Colonic mucosa (tissue), 4 donors: ENCODE results near the gene CLTC. TPM values are rescaled to one million over a fixed set of nuclear protein-coding genes. Genes with fewer than 3 reads are reported as not detected.

Experiments
- DNase-seq: peaks from one replicate; pipeline ENCODE4 v3.0.0-alpha.2; 2020
- H3K27ac ChIP-seq: fragments of 200-600 bp; one replicate; pipeline ENCODE4 v1.8.0; 2021
- H3K27me3 ChIP-seq: fragments of 200-600 bp; one replicate; pipeline ENCODE4 v1.8.0; 2021
- H3K36me3 ChIP-seq: fragments of 200-600 bp; one replicate; pipeline ENCODE4 v1.8.0; 2021
- H3K4me1 ChIP-seq: fragments of 200-600 bp; one replicate; pipeline ENCODE4 v1.8.0; 2021; ENCODE audit warnings: mild to moderate bottlenecking
- H3K4me3 ChIP-seq: fragments of 200-600 bp; one replicate; pipeline ENCODE4 v1.8.0; 2021
- H3K9ac ChIP-seq, 2 donors: one replicate each; pipeline ENCODE4 v1.7.0; 2013; ENCODE audit warnings: control low read depth in 2 of 2, low read depth in 2 of 2, low read length in 2 of 2
- H3K9me3 ChIP-seq: fragments of 200-600 bp; one replicate; pipeline ENCODE4 v1.8.0; 2021
- intact Hi-C: fragments of 100-400 bp; cut with DNase I; formaldehyde crosslinking; loops from one replicate; pipeline ENCODE4 v1.14.1; 2022
- total RNA-seq, 2 donors: library from RNA; stranded (reverse); fragmentation: NEBNext Ultra II Directional in 1 of 2; extraction: Animal tissue kit (Norgen Biotek cat#: 25700) in 1 of 2; gene quantifications; one replicate each; pipeline ENCODE4 v1.2.1, GENCODE V29; 2021
- TF ChIP-seq, protein P1 (sequence below): fragments of 200-600 bp; IDR thresholded peaks from one replicate; pipeline ENCODE4 v1.8.0; 2022; ENCODE audit warnings: antibody characterized with exemption, mild to moderate bottlenecking
- donor health status: healthy.
- donor health status: DM: no; HTN: no; CAD: no.
- donor health status: DM: no; HTN: no; CAD: no.

CLTC gene
- total RNA-seq, 2 donors from 2014 or later = 306 to 328 TPM

DNA sequence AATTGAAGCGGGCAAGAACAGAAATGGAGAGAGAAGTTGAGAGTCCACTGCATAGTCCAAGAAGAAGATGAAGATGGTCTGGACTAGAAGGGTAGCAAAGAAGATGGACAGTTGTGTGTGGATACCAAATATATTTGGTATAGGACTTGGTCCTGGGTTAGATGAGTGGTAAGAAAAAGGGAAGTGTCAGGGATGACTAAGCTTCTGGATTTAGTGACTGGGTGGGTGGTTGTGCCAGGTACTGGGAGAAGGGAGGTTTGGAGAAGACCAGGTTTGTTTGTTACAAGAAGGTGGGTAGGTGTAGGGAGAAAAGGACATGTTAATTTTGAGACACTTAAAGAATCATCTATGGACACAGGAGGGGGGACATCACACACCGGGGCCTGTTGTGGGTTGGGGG is 93.2 kb downstream of the CLTC start:
- no peak overlapping the region for H3K27ac ChIP-seq
- TF ChIP-seq, protein P1, sequence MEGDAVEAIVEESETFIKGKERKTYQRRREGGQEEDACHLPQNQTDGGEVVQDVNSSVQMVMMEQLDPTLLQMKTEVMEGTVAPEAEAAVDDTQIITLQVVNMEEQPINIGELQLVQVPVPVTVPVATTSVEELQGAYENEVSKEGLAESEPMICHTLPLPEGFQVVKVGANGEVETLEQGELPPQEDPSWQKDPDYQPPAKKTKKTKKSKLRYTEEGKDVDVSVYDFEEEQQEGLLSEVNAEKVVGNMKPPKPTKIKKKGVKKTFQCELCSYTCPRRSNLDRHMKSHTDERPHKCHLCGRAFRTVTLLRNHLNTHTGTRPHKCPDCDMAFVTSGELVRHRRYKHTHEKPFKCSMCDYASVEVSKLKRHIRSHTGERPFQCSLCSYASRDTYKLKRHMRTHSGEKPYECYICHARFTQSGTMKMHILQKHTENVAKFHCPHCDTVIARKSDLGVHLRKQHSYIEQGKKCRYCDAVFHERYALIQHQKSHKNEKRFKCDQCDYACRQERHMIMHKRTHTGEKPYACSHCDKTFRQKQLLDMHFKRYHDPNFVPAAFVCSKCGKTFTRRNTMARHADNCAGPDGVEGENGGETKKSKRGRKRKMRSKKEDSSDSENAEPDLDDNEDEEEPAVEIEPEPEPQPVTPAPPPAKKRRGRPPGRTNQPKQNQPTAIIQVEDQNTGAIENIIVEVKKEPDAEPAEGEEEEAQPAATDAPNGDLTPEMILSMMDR = no peak
- H3K4me3 ChIP-seq = no peak overlapping the region
- no peaks in the 10 kb centered on the region for H3K9me3 ChIP-seq
- no peak overlapping the region for H3K9ac ChIP-seq
- no peaks in the 10 kb centered on the region for H3K27me3 ChIP-seq
- intact Hi-C loops = no loop called here
- DNase-seq = no peak
- H3K4me1 ChIP-seq = no peaks in the 10 kb centered on the region
- H3K36me3 ChIP-seq = no peaks in the 10 kb centered on the region

DNA sequence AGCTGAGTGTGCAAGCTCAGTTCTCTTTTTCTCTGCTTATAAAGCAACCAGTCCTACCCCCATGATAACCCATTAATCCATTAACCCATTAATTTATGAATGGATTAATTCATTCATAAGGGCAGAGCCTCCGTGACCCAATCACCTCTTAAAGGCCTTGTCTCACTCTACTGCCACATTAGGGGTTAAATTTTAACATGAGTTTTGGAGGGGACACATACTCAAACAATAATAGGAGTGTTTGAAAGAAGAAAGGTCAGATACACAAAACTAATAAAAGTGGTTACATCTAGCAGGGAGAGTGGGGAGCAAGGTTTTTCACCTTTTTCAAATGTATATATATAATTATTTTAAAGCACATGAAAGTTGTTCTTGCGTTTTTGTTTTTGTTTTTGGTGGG is 94.6 kb downstream of the CLTC start:
- DNase-seq = no peak
- intact Hi-C loops = no loop called here
- no peaks in the 10 kb centered on the region for H3K9me3 ChIP-seq
- no peak overlapping the region for H3K27ac ChIP-seq
- no peaks in the 10 kb centered on the region for H3K36me3 ChIP-seq
- H3K4me3 ChIP-seq = no peak overlapping the region
- no peaks in the 10 kb centered on the region for H3K4me1 ChIP-seq
- H3K9ac ChIP-seq = no peak overlapping the region
- H3K27me3 ChIP-seq = no peaks in the 10 kb centered on the region
- TF ChIP-seq, protein P1 = no peak

DNA sequence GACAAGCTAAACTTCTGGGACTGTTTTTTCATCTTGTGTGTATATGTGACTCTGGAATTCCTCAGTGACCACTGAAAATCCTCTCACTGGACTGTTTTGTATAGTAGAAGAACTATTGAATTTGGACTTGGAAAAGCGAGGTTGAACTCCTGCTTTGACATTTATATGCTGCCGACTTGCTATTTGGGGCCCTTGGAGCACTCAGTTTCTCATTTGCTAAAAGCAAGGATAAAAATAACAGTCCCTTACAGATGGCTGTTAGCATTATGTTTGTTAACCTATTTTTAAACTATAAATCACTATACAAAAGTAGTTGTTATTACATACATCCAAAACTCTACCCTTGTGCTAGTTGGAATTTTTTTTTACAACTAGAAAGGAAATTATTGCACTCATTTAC is 96.7 kb downstream of the CLTC start:
- no peak overlapping the region for H3K4me3 ChIP-seq
- peaks cover 4% of the 10 kb centered on the region for H3K4me1 ChIP-seq
- H3K9ac ChIP-seq = no peak overlapping the region
- no peaks in the 10 kb centered on the region for H3K9me3 ChIP-seq
- H3K36me3 ChIP-seq = no peaks in the 10 kb centered on the region
- TF ChIP-seq, protein P1 = no peak
- intact Hi-C loops = no loop called here
- H3K27me3 ChIP-seq = no peaks in the 10 kb centered on the region
- no peak for DNase-seq
- no peak overlapping the region for H3K27ac ChIP-seq

DNA sequence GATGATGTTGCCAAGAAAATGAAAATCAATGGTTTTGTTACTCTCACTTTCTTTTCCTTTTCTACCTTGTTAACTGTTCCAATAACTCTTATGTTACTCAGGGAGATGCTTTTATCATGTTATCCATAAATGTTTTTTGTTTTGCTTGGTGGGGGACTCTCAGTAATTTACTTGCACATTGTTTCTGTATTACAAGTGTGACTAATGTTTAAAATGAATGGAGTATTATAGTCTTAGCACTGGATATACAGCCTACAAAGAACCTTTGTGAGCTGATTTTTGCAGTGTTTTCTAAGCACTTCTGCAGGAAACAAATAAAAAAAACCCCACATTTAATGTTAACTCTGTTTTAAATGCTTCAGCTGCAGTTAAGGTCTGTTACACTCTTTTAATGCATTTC is 99.8 kb downstream of the CLTC start:
- no peaks in the 10 kb centered on the region for H3K9me3 ChIP-seq
- no peaks in the 10 kb centered on the region for H3K36me3 ChIP-seq
- no peak overlapping the region for H3K27ac ChIP-seq
- no peak overlapping the region for H3K4me3 ChIP-seq
- intact Hi-C loops = no loop called here
- peaks cover 12% of the 10 kb centered on the region for H3K4me1 ChIP-seq
- H3K27me3 ChIP-seq = no peaks in the 10 kb centered on the region
- no peak overlapping the region for H3K9ac ChIP-seq
- TF ChIP-seq, protein P1 = no peak
- no peak for DNase-seq

DNA sequence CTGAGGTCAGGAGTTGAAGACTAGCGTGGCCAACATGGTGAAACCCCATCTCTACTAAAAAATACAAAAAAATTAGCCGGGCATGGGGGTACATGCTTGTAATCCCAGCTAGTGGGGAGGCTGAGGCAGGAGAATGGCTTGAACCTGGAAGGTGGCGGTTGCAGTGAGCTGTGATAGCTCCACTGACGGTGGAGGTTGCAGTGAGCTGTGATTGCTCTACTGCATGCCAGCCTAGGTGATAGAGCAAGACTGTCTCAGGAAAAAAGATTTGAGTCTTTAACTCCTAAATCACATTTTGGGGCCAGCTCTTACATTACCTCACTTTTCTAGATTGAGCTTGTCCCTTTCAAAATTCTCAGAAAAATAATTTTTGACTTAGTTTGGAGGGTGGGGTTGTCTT is 102.9 kb downstream of the CLTC start:
- Histone ChIP-seq H3K4me3 (no peak overlapping the region), H3K4me1 (peaks cover 12% of the 10 kb centered on the region), H3K9me3 (no peaks in the 10 kb centered on the region), H3K27ac (no peak overlapping the region), H3K27me3 (no peaks in the 10 kb centered on the region), H3K9ac (no peak overlapping the region), H3K36me3 (no peaks in the 10 kb centered on the region)
- TF ChIP-seq, protein P1 = no peak
- no peak for DNase-seq
- intact Hi-C loops = no loop called here

DNA sequence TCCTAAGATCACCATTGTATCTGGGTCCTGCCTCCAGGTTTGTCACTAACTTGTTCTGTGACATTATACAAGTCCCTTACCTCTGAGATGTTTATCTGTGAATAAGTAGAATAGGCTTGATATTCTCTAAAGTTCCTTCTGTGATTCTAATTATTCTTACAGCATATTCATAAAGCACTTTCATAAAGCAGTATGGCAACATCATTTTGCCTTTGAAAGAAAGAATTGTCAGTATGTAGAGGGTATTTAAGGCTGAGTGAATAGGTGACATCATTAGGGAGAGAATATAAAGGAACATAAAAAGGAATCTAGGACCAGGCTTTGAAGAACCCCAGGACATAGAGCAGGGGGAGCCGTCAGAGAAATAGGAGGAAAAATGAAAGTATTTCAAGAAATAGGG is 103.3 kb downstream of the CLTC start:
- Histone ChIP-seq H3K9ac (peak overlapping the region in 1 of 2 donors; percentile 27), H3K36me3 (no peaks in the 10 kb centered on the region), H3K27ac (peak overlapping the region; percentile 56), H3K9me3 (no peaks in the 10 kb centered on the region), H3K4me1 (peaks cover 12% of the 10 kb centered on the region), H3K27me3 (no peaks in the 10 kb centered on the region), H3K4me3 (peak overlapping the region; percentile 16)
- intact Hi-C loops = no loop called here
- TF ChIP-seq, protein P1 = no peak
- no peak for DNase-seq
